ENCODE measurements around the gene WDFY3.
"Not testable (repeated sequence)": the region's sequence is repeated elsewhere in the genome, so short reads cannot be mapped to it uniquely, and the experiment has no call there.

The WDFY3 gene

DNA sequence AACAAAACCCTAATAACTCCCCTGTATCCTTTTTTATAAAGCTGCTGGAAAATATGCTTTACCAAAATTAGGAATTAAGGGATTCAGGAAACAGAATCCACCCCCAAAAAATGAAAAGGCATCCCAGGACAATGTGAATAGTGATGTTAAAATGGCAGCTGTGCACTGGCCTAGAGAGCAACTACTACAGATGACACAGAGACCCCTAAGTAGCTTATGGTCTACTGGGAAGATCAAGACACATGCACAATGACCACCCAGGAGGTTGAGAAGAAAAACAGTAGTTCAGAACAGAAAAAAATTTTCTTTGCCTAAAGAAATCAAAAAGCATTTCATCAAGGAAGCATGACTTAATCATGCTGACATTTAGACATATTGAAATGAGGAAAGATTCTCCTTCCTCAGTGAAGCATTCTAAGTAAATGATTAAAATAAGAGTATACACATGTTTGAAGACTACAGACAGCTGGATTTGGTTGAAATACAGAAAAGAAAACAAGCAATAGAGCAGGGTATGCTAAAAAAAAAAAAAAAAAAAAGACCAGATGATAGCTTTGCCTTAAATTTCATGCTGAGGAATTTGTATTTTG lies 117.3 kb downstream of the WDFY3 start:
- TF ChIP-seq, protein P1, sequence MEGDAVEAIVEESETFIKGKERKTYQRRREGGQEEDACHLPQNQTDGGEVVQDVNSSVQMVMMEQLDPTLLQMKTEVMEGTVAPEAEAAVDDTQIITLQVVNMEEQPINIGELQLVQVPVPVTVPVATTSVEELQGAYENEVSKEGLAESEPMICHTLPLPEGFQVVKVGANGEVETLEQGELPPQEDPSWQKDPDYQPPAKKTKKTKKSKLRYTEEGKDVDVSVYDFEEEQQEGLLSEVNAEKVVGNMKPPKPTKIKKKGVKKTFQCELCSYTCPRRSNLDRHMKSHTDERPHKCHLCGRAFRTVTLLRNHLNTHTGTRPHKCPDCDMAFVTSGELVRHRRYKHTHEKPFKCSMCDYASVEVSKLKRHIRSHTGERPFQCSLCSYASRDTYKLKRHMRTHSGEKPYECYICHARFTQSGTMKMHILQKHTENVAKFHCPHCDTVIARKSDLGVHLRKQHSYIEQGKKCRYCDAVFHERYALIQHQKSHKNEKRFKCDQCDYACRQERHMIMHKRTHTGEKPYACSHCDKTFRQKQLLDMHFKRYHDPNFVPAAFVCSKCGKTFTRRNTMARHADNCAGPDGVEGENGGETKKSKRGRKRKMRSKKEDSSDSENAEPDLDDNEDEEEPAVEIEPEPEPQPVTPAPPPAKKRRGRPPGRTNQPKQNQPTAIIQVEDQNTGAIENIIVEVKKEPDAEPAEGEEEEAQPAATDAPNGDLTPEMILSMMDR (IDR thresholded peaks at IDR 0.05; ENCODE audit: insufficient read depth, missing control alignments) = no peak
- DNase-seq (ENCODE audit: insufficient read length, low spot score) = no peak
- no peak for FAIRE-seq

- FAIRE-seq (no peak), DNase-seq (ENCODE audit: insufficient read length, low spot score) (no peak)
- TF ChIP-seq, protein P1 (IDR thresholded peaks at IDR 0.05; ENCODE audit: insufficient read depth, missing control alignments) = no peak
Observed at GRCh38 chr4:84848432-84848831, 118.1 kb downstream of the WDFY3 start.

DNA sequence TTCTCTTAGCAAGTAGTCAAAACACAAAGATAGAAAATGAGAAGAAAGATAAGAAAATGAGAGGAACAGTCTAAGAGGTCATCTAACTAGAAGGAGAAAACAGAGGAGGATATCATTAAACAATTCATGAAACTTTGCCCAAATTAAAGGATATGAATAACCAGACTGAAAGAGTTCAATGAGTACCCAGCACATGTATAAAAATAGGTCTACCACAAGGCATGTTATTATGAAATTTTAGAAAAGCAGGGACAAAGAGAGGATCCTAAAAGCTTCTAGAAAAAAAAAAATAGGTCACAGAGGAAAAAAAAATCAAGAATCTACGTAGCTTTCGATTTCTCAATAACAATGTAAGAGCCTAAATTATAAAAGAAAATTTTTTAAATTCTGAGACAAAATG lies 118.5 kb downstream of the WDFY3 start:
- DNase-seq (ENCODE audit: insufficient read length, low spot score) = no peak

DNA sequence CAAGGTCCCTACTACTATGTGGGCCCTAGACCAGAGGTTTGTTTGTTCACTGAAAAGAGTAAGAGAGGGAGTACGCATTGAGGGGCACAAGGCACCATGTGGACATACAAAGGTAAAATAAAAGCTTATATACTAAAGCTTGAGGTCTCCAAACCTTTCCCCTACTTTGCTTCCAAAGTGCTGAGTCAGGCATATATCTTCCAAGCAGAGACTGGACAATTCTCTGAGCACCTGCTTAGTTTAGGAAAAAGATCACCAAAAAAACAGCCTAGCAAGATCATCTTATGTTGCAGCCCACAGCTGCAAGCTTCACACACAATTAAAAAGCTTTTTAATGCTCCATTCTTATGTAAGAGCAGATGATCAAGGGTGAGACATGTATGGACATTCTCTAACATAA lies 119.5 kb downstream of the WDFY3 start:
- no peak for DNase-seq (ENCODE audit: insufficient read length, low spot score)
- no peak for FAIRE-seq
- TF ChIP-seq, protein P1 (IDR thresholded peaks at IDR 0.05; ENCODE audit: insufficient read depth, missing control alignments) = no peak

More for the DNA sequence above, 118.5 kb downstream of the WDFY3 start:
- no peak for FAIRE-seq
- TF ChIP-seq, protein P1 (IDR thresholded peaks at IDR 0.05; ENCODE audit: insufficient read depth, missing control alignments) = no peak

GRCh38 chr4:84841435-84841834 lies 125.1 kb downstream of the WDFY3 start:
- FAIRE-seq = no peak

DNA sequence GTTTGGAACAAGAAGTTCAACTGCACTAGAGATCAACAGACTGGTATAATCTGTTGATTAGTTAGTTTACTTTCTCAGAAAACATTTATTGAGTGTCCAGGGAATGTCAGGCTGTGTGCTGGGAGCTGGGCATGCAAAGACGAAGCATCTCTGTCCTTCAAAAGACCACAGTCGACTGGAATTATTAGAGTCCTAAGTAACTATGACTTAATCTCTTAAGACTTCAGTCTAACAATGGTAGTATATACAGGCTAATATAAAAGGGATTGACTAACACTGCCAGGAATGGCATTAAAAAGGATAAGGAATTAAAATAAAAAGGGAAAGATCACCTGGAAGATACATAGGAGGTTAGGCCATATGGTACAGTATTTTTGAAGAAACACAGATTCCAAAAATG lies 128.7 kb downstream of the WDFY3 start:
- TF ChIP-seq, protein P1 (IDR thresholded peaks at IDR 0.05; ENCODE audit: insufficient read depth, missing control alignments) = no peak
- no peak for DNase-seq (ENCODE audit: insufficient read length, low spot score)
- peak; percentile 84 for FAIRE-seq

More at GRCh38 chr4:84841435-84841834, 125.1 kb downstream of the WDFY3 start:
- TF ChIP-seq, protein P1 (IDR thresholded peaks at IDR 0.05; ENCODE audit: insufficient read depth, missing control alignments) = no peak
- no peak for DNase-seq (ENCODE audit: insufficient read length, low spot score)

DNA sequence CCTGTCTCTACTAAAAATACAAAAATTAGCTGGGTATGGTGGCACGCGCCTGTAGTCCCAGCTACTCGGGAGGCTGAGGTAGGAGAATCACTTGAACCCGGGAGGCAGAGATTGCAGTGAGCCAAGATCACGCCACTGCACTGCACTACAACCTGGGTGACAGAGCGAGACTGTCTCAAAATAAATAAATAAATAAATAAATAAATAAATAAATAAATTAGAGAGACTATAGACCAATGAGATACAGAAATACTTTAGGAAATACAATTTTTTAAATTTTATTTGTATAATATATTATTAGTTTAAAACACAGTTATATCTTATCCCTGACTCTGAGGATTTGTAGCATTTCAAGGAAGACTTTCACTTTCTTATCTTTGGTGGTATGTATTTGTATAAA lies 136.9 kb downstream of the WDFY3 start:
- DNase-seq (ENCODE audit: insufficient read length, low spot score); FAIRE-seq: not testable (repeated sequence)

- TF ChIP-seq, protein P1 (IDR thresholded peaks at IDR 0.05; ENCODE audit: insufficient read depth, missing control alignments) = no peak
- FAIRE-seq (peak; percentile 71), DNase-seq (ENCODE audit: insufficient read length, low spot score) (no peak)
Observed at GRCh38 chr4:84826681-84827080, 139.8 kb downstream of the WDFY3 start.

Measured in D721Med (cell line).